ENCODE results near the gene TANC2.

- no peak for TF ChIP-seq EZH2 (IDR thresholded peaks at IDR 0.05; ENCODE audit: insufficient read depth, poor library complexity, severe bottlenecking)
- TF ChIP-seq EZH2phosphoT487 (IDR thresholded peaks at IDR 0.05; ENCODE audit: insufficient read depth, low read depth) = no peak
Observed at GRCh38 chr17:62955841-62956352, 10.1 kb upstream of the TANC2 start.

All from GM23248 (cell line).